Thyroid gland (tissue), 4 donors: ENCODE measurements around the gene SALL1. TPM values are rescaled to one million over a fixed set of nuclear protein-coding genes. Genes with fewer than 3 reads are reported as not detected.

Experiments
- DNase-seq, 2 donors: peaks; one replicate each; pipeline ENCODE4 v3.0.0-alpha.2; 2019
- H3K27ac ChIP-seq, 3 donors: fragments of 200-600 bp; sonication (generic); 1 replicate in 2 of 3; 2 replicates in 1 of 3; pipeline ENCODE4 v1.5.1; 2016 to 2019; ENCODE audit warnings: mild to moderate bottlenecking in 1 of 3, moderate library complexity in 1 of 3
- H3K27me3 ChIP-seq: fragments of 200-600 bp; sonication (generic); one replicate; pipeline ENCODE4 v1.5.1; 2019
- H3K36me3 ChIP-seq, 2 donors: fragments of 200-600 bp; sonication (generic); one replicate each; pipeline ENCODE4 v1.5.1; 2016 to 2019
- H3K4me1 ChIP-seq, 2 donors: fragments of 200-600 bp; sonication (generic); one replicate each; pipeline ENCODE4 v1.5.1; 2017 to 2019
- H3K4me3 ChIP-seq, 3 donors: fragments of 200-600 bp; sonication (generic); replicated peaks in 1 of 3; 1 replicate in 2 of 3; 2 replicates in 1 of 3; pipeline ENCODE4 v1.5.1; 2016; ENCODE audit warnings: mild to moderate bottlenecking in 1 of 3
- H3K9me3 ChIP-seq: fragments of 200-600 bp; sonication (generic); one replicate; pipeline ENCODE4 v1.5.1; 2017
- CTCF ChIP-seq, 6 experiments: fragments of 200-600 bp in 3 of 6; fragments of 450-650 bp in 3 of 6; sonication (generic) in 3 of 6; IDR thresholded peaks; one replicate each; pipeline ENCODE4 v1.5.1; 2016 to 2019; ENCODE audit warnings: antibody characterized with exemption in 6 of 6, mild to moderate bottlenecking in 2 of 6, inconsistent platforms in 1 of 6, moderate library complexity in 1 of 6
- POLR2A ChIP-seq, 2 donors: fragments of 450-650 bp; IDR thresholded peaks; one replicate each; pipeline ENCODE4 v1.6.1; 2017; ENCODE audit warnings: antibody characterized with exemption in 2 of 2, mild to moderate bottlenecking in 2 of 2, moderate library complexity in 1 of 2
- WGBS, 2 donors: methylation state at CpG; one replicate each; pipeline ENCODE4 v1.1.5; 2017; 5-methylcytosine and 5-hydroxymethylcytosine counted together
- intact Hi-C: fragments of 100-400 bp; cut with DNase I; formaldehyde crosslinking; loops from one replicate; pipeline ENCODE4 v1.15.1; 2023
- total RNA-seq, 4 donors: library from RNA; depleted of rRNA; stranded (reverse); fragments of >200 nt; gene quantifications; one replicate each; pipeline ENCODE4 v1.2.3, GENCODE V29; 2016

Gene SALL1
- total RNA-seq, 4 donors from 2014 or later, result 23.0 to 57.0 (median 44.0) TPM

GRCh38 chr16:51116353-51116752 is 34.7 kb downstream of the SALL1 start:
- 82% methylated on average over 4 of the region's 4 CpGs for WGBS, 2 donors
- intact Hi-C loops, result no loop called here
- Histone ChIP-seq H3K27ac (no peak overlapping the region), H3K27me3 (no peaks in the 10 kb centered on the region), H3K36me3 (no peaks in the 10 kb centered on the region), H3K9me3 (no peaks in the 10 kb centered on the region), H3K4me3 (no peak overlapping the region), H3K4me1 (no peaks in the 10 kb centered on the region)
- TF ChIP-seq CTCF (IDR thresholded peaks at IDR 0.05) (no peak), POLR2A (IDR thresholded peaks at IDR 0.05) (no peak)
- DNase-seq, result no peak

GRCh38 chr16:51114382-51114781 is 36.7 kb downstream of the SALL1 start:
- Histone ChIP-seq H3K9me3 (no peaks in the 10 kb centered on the region), H3K27ac (no peak overlapping the region), H3K4me3 (no peak overlapping the region), H3K4me1 (no peaks in the 10 kb centered on the region), H3K36me3 (no peaks in the 10 kb centered on the region), H3K27me3 (no peaks in the 10 kb centered on the region)
- WGBS, 2 donors, result 74 to 79% methylated on average over 8 to 9 of the region's 9 CpGs
- intact Hi-C loops, result no loop called here
- no peak for DNase-seq
- TF ChIP-seq CTCF (IDR thresholded peaks at IDR 0.05), result no peak
- TF ChIP-seq POLR2A (IDR thresholded peaks at IDR 0.05), result no peak

- no peaks in the 10 kb centered on the region for H3K27me3 ChIP-seq
- DNase-seq, result no peak
- no peaks in the 10 kb centered on the region for H3K36me3 ChIP-seq
- no peak overlapping the region for H3K27ac ChIP-seq
- no peak for TF ChIP-seq CTCF (IDR thresholded peaks at IDR 0.05)
- TF ChIP-seq POLR2A (IDR thresholded peaks at IDR 0.05), result no peak
- H3K4me3 ChIP-seq, result no peak overlapping the region
- WGBS, 2 donors, result 31 to 32% methylated on average over 36 to 46 of the region's 50 CpGs
- no peaks in the 10 kb centered on the region for H3K9me3 ChIP-seq
- intact Hi-C loops, result no loop called here
- no peaks in the 10 kb centered on the region for H3K4me1 ChIP-seq
These were observed 37.6 kb downstream of the SALL1 start for GRCh38 chr16:51113236-51114125.

- H3K27me3 ChIP-seq, result no peaks in the 10 kb centered on the region
- no peaks in the 10 kb centered on the region for H3K9me3 ChIP-seq
- H3K4me3 ChIP-seq, result no peak overlapping the region
- intact Hi-C loops, result no loop called here
- no peaks in the 10 kb centered on the region for H3K4me1 ChIP-seq
- H3K36me3 ChIP-seq, result no peaks in the 10 kb centered on the region
- 80 to 85% methylated on average over 3 of the region's 3 CpGs for WGBS, 2 donors
- no peak overlapping the region for H3K27ac ChIP-seq
- TF ChIP-seq POLR2A (IDR thresholded peaks at IDR 0.05), result no peak
- TF ChIP-seq CTCF (IDR thresholded peaks at IDR 0.05), result no peak
- DNase-seq, result no peak
These were observed 38.7 kb downstream of the SALL1 start for GRCh38 chr16:51112323-51112722.

GRCh38 chr16:51111759-51112158 is 39.3 kb downstream of the SALL1 start:
- WGBS, 2 donors, result 72 to 74% methylated on average over 6 of the region's 6 CpGs
- Histone ChIP-seq H3K27me3 (no peaks in the 10 kb centered on the region), H3K9me3 (no peaks in the 10 kb centered on the region), H3K27ac (no peak overlapping the region), H3K36me3 (no peaks in the 10 kb centered on the region), H3K4me1 (no peaks in the 10 kb centered on the region), H3K4me3 (no peak overlapping the region)
- DNase-seq, result no peak
- intact Hi-C loops, result no loop called here
- TF ChIP-seq POLR2A (IDR thresholded peaks at IDR 0.05), result no peak
- TF ChIP-seq CTCF (IDR thresholded peaks at IDR 0.05), result no peak
